ENCODE data around the gene MBP.

MBP gene

DNA sequence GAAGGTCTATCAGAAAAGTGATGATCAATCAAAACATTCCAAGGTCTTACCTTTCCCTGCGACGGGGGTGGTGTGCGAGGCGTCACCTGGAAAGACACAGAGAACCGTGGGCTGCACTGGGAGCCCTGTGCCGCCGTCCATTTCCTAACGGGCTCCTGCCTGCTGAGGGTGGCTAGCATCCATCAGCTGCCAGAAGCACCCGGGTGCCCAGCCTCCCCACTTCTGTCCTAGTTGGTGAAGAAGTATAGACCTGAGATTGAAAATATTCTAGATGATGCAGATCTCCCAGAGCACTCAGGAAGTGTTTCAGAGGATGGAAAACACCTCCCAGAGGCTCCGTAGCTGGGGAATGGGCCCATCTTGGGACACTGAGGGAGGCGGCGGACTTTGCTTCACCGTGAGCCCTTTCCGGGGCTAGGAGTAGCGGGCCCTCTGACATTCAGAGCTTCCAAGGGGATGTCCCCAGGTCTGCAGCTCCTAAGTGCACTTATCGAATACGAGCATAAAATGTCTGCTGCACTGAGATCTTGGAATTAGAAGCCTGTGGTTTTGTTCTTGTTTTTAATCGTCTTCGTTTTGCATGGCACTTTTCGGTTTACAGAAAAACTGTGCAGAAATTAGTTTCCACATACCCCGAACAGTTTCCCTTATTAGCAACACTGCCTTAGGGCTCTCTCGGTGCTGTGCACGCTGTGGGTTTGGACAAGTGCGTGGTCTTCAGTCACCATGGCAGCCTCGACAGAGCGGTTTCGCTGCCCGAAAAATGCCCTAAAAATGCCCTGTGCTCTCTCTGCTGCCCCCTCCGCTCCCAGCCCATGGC, 143.5 kb downstream of the MBP start (continued):
- TF ChIP-seq POU6F1 (CRISPR knock-in tag; IDR thresholded peaks at IDR 0.05; ENCODE audit: borderline replicate concordance, low read depth) (no peak), GLIS3 (CRISPR knock-in tag; IDR thresholded peaks at IDR 0.05) (no peak), RARB (CRISPR knock-in tag; IDR thresholded peaks at IDR 0.05) (no peak), SNAI2 (CRISPR knock-in tag; IDR thresholded peaks at IDR 0.05) (no peak)

- no peak for ATAC-seq
- TF ChIP-seq BACH2 (CRISPR knock-in tag; IDR thresholded peaks at IDR 0.05; ENCODE audit: borderline replicate concordance) (no peak), ZC3H10 (CRISPR knock-in tag; IDR thresholded peaks at IDR 0.05) (no peak), ARNTL (CRISPR knock-in tag; IDR thresholded peaks at IDR 0.05; ENCODE audit: borderline replicate concordance, low read depth) (no peak), TCF4 (CRISPR knock-in tag; IDR thresholded peaks at IDR 0.05; ENCODE audit: borderline replicate concordance) (no peak), RARB (CRISPR knock-in tag; IDR thresholded peaks at IDR 0.05) (no peak), GLIS3 (CRISPR knock-in tag; IDR thresholded peaks at IDR 0.05) (no peak), CSDC2 (CRISPR knock-in tag; IDR thresholded peaks at IDR 0.05) (no peak), PPARA (CRISPR knock-in tag; IDR thresholded peaks at IDR 0.05; ENCODE audit: borderline replicate concordance) (no peak), POU6F1 (CRISPR knock-in tag; IDR thresholded peaks at IDR 0.05; ENCODE audit: borderline replicate concordance, low read depth) (no peak), ZFP30 (CRISPR knock-in tag; IDR thresholded peaks at IDR 0.05) (no peak), TSHZ2 (CRISPR knock-in tag; IDR thresholded peaks at IDR 0.05) (no peak), SNAI2 (CRISPR knock-in tag; IDR thresholded peaks at IDR 0.05) (no peak), CREB5 (CRISPR knock-in tag; IDR thresholded peaks at IDR 0.05; ENCODE audit: low read depth) (no peak), ISL1 (CRISPR knock-in tag; IDR thresholded peaks at IDR 0.05) (no peak)
- TF ChIP-seq, protein P1, sequence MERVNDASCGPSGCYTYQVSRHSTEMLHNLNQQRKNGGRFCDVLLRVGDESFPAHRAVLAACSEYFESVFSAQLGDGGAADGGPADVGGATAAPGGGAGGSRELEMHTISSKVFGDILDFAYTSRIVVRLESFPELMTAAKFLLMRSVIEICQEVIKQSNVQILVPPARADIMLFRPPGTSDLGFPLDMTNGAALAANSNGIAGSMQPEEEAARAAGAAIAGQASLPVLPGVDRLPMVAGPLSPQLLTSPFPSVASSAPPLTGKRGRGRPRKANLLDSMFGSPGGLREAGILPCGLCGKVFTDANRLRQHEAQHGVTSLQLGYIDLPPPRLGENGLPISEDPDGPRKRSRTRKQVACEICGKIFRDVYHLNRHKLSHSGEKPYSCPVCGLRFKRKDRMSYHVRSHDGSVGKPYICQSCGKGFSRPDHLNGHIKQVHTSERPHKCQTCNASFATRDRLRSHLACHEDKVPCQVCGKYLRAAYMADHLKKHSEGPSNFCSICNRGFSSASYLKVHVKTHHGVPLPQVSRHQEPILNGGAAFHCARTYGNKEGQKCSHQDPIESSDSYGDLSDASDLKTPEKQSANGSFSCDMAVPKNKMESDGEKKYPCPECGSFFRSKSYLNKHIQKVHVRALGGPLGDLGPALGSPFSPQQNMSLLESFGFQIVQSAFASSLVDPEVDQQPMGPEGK (CRISPR knock-in tag; IDR thresholded peaks at IDR 0.05; ENCODE audit: borderline replicate concordance): no peak
- TF ChIP-seq, protein P2, sequence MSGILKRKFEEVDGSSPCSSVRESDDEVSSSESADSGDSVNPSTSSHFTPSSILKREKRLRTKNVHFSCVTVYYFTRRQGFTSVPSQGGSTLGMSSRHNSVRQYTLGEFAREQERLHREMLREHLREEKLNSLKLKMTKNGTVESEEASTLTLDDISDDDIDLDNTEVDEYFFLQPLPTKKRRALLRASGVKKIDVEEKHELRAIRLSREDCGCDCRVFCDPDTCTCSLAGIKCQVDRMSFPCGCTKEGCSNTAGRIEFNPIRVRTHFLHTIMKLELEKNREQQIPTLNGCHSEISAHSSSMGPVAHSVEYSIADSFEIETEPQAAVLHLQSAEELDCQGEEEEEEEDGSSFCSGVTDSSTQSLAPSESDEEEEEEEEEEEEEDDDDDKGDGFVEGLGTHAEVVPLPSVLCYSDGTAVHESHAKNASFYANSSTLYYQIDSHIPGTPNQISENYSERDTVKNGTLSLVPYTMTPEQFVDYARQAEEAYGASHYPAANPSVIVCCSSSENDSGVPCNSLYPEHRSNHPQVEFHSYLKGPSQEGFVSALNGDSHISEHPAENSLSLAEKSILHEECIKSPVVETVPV (CRISPR knock-in tag; IDR thresholded peaks at IDR 0.05): no peak
Observed at GRCh38 chr18:76988031-76988826, 144.4 kb downstream of the MBP start.

Data from SK-N-SH treated with all-trans-retinoic acid at 6 μM for 48 hours (cell line).